GM18517 (cell line): Measurements from ENCODE around the gene LRRC28.

Experiments
- ATAC-seq: cut with Tn5 transposase; IDR thresholded peaks from one replicate; pipeline ENCODE4 v1.9.1; 2021; ENCODE audit warnings: mild to moderate bottlenecking, moderate library complexity; ENCODE audit not compliant: unreplicated experiment

LRRC28 gene

DNA sequence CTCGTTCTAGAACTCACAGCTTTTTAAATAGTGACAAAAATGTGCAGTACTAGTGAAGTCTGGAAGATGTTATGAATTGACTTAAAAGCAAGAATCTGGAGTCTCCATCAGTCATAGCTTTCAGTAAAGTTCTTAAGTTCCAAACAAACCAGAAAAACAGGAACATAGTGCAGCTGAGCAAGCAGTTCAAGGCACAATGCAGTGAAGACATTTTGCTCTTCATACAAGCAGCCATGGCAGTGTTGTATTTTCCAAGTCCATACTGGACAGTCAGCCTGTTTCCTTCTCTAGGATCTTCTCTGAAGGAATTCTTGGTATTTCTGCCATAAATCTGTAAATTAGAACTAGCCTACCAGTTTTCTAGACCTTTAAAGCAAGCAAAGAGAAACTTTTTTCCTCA, 90.5 kb downstream of the LRRC28 start:
- ATAC-seq: no peak

DNA sequence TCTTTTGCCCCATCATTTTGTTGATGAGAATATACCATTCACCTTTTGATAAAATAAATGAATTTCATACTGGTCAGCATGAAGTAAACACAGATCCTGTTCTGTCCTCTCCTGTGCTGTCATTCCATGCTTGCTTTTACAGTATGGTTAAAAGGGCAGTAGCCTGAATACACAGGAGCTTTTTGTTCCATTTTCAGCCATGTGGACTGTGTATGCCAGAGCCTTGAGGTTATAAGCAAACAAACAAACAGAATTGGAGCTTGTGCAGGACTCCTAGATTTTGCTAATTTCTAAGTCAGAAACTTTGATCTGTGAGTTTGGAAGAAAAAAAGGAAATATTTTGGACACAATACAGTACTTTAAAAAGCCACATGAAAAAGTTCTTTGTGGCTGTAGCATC, 91.9 kb downstream of the LRRC28 start:
- no peak for ATAC-seq

DNA sequence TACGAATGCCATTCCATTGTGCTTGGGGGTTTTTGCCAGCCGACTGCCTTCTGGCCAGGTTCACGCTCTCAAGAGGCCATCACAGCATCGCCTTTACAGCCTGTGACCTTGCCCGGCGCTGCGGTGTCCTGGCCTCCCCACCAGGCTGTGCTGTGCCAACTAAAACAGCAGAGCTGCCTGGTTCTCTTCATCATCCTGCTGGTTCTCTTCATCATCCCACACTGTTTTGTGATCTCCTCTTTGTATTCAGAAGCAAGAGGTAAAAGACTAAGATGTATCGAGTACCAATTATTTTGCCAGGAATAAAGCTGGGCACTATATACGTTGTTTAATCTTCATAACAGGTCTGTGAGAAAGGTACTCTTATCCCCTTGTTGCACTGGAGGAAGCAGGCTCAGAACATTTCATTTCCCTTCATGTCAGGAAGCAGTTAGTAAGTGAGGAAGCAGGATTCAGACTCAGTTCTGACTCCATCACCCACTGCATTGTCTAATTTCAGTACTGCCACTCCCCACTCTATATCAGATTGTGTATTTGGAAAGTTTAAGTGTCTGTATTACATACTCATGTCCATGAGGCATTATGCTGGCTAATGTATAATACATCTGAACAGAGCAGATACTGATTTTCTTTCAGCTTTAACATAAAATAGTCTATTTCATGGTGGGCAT, 92.7 kb downstream of the LRRC28 start:
- ATAC-seq: no peak

DNA sequence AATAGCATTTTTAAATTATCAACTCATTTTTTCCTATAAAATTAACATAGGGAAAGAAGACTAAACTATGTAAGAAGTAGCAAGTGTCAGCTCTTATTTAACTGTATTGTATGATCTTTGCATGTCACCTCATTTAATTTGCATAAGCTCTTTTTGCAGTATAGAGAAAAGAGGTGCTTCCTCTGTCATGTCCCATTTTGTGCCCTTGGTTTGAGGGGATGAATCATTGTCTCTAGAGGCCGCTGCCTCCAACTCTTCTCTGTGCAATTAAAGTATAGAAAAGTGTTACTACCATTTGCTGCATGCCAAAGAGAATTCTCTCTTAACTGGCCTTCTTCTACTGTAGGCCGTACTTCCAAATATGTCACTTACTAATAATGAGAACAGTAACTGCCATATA, 93.4 kb downstream of the LRRC28 start:
- no peak for ATAC-seq

DNA sequence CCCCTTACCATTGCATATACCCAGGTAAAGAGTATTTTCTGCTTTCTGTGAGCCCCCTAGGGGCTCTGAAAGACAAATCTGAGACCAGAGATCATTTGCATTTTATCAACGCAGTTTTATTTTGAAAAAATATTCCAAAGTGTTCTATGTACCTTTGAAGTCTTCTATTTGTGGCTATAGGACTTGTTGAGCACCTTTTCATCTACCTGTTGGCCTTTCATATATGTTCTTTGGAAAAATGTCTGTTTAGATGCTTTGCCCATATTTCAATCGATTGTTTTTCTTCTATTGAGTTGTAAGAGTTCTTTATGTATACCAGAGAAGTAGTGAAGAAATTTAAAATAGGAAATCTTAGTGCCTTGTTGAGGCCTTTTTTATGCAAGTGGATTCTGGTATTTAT, 94.0 kb downstream of the LRRC28 start:
- ATAC-seq: no peak

DNA sequence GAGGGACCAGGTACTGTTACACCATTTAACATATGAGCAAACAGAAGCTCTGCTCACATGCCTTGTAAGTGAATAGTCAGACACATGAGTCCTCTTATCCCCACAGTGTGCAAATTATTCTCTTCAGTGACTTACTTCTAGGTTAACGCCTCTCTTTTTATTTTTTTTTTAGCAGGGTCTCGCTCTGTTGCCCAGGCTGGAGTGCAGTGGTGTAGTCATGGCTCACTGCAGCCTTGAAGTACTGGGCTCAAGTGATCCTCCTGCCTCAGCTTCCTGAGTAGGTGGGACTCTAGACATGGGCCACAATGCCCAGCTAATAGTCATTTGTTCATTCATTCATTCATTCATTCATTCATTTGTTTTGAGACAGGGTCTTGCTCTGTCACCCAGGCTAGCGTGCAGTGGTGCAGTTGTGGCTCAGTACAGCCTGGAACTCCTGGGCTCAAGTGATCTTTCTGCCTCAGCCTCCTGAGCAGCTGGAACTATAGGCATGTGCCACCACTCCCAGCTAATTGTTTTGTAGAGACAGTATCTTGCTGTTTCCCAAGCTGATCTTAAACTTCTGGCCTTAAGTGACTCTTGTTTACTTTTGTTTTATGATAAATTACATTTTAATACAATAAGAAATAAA, 94.7 kb downstream of the LRRC28 start:
- ATAC-seq: no peak

DNA sequence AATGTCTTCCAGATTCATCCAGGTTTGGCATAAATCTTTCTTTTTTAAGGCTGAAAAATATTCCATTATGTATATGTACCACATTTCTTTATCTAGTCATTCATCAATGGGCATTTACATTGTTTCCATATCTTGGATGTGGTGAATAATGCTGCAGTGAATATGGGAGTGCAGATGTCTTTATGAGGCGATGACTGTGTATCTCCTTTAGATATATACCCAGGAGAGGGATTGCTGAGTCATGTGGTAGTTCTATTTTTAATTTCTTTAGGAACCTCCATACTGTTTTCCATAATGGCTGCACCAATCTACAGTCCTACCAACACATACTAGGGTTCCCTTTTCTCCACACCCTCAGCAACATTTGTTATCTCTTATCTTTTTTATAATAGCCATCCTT, 96.3 kb downstream of the LRRC28 start:
- ATAC-seq: no peak

DNA sequence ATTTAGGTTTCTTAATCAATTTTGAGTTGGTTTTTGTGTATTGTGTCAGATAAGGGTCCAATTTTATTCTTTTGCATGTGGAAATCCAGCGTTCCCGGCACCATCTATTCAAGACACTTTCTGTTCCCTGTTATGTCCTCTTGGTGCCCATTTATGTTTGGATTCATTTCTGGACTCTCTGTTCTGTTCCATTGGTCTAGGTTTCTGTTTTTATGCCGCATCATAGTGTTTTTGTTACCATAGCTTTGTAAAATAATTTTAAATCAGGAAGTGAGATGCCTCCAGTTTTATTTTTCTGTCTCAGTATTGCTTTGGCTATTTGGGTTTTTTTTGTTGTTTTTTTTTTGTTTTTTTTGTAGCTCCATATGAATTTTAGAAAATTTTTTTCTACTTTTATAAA, 97.1 kb downstream of the LRRC28 start:
- ATAC-seq: no peak

DNA sequence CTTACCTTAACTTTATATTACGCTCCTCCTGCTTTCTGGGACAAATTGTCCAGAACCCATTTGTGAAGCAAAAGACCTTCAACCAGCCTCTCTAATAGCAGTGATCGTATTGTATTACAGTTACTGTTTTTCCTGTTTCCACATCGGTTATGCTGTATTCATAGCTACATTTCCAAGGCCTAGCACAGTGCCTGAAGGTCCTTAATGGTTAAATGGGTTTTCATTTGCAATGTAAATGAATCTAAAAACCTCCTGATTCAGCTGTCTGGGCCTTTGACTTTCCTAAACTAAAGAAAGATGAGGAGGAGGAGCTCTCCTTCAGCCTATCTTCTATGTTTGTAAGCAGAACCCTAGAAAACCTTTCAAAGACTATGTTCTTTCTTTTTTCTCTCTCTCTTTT, 99.1 kb downstream of the LRRC28 start:
- no peak for ATAC-seq

DNA sequence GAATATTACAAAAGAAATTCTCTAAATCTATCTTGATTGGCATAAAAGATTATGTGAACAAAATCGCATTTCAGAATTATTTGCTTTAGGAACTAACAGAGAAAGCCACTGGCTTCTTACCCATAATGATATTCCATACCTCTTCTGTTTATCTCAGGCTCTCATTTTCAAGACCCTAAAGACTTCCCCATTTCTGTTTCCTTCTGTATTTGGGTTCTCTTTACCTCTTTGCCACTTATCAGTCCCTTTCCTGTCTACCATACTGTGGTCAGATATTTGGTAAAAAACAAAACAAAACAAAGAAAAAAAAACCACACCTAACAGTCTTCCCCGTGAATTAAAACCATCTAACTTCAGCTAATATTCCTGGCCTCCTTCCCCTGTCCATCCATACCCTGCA, 108.5 kb downstream of the LRRC28 start:
- ATAC-seq: no peak

DNA sequence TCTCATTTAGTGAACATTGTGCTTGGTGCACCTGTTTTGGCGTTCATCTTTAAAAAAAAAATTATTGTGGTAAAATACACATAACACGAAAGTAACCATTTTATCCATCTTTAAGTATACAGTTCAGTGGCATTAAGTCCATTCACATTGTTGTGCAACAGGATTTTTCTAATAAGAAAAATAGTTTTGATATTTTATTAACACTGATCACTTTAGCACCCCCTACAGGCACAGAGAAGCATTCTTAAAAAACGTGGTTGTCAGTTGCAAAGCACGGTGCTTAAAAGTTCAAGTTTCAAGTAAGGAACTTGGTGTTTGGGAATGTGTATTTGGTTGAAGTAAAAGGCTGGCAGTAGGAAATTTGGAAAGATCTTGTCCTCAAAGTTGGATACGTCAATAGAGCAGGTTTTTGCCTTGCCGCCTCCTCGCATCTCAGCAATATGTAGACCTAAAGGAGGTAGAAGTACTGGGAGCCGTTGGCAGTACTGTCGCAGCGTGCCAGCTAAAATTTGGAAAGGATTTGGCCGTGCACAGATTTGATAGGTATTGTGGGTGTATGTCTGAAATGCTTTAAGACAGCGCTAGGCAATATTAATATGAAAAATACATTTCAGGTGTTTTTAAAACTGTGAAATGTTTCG, 110.4 kb downstream of the LRRC28 start:
- no peak for ATAC-seq

DNA sequence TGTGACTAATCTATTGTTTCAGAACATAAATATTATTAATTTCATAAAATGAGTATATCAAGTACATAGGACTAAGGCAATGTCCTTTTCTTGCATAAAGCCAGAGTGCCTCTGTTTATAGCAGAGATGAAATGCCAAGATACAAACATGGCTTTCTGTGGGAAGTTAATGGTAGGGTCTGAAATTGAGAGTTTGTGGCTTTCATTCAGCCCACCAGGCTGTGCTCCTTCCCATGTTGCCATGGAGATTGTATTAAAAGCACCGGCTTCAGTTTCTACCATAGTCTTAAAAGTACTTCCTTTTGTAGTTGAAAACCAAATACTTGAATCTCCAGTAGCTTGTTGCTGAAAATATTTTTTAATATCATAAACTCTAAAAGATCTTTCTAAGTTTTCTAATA, 114.0 kb downstream of the LRRC28 start:
- peak; percentile 73 for ATAC-seq

DNA sequence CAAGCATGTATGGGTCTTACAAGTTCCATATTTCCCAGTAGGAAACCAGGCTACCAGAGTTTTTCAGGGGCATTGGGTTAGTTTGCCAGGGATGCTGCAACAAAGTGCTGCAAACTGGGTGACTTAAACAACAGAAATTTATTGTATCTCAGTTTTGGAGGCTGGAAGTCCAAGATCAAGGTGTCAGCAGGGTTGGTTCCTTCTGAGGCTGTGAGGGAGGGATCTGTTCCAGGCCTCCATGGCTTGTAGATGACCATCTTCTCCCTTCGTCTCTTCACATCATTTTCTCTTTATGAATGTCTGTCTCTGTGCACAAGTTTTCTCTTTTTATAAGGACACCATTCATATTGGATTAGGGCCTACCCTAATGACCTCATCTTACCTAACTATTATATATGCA, 114.7 kb downstream of the LRRC28 start:
- no peak for ATAC-seq

DNA sequence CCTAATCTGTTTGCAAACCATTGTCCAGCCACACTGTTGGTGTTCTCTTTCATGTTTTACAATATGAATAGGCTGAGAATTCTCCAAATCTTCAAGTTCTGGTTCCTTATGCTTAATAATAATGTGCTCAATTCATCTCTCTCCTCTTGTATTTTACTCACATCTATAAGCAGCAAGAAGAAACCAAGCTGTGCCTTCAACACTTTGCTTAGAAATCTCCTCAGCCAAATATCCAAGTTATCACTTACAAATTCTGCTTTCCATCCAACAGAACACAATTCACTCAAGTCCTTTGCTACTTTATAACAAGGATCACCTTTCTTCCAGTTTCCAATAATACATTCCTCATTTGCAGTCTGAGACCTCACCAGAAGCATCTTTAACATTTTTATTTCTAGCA, 117.5 kb downstream of the LRRC28 start:
- no peak for ATAC-seq

DNA sequence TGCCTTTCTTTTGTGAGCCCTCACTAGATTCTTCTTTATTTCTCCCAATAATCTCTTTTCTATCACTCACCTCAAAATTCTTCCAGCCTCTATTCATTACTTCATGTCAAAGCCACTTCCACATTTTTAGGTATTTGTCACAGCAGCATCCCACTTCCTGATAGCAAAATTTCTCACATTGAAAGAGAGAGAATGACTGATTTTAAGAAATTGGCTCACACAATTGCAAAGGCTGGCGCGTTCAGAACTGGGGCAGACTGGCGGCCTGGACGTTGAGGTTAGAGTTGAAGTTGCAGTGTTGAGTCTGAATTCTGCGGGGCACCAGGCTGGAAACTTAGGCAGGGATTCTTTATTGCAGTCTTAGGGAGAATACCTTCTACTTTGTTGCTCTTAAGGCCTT, 117.9 kb downstream of the LRRC28 start:
- no peak for ATAC-seq

DNA sequence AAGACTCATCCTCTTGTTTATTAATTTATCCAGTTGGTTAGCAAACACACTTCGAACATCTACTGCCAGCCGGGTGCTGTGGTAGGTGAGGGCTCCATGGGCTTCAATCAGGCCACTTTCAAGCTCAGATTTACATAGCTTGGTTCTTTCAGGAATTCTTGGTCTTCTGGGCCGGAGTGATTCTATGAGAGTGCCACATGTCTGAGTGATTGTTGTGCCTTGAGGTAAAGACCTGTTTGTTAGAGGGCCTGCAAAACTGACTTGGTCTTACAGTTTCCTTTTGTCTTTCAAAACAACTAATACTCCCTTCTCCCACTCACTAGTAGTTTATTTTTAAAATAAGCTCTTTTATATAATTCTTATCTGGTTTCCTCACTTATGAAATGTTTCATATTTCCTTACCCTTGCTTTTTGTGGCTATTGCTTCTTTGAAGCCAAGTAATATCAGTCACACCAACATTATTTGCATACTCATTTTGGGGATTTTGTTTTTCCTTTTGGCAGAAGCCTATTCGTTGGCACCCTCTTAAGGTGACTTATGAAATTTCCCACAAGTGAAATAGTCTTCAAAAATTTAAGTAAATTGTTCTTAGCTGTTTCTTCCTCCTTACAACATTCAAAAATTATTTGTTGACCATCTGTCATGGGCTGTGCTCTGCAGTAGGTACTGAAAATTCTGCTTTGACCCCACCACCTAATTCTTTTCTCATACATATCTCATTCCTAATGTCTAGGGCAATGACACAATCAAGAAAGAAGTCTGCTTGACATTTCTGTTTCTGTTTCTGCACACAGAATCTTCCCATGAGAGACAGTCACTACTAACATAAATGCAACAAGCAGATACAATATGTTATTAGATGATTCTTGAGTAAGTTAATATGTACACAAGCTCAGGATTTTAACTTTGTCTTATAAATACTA, 120.2 kb downstream of the LRRC28 start:
- ATAC-seq: peak; percentile 95

DNA sequence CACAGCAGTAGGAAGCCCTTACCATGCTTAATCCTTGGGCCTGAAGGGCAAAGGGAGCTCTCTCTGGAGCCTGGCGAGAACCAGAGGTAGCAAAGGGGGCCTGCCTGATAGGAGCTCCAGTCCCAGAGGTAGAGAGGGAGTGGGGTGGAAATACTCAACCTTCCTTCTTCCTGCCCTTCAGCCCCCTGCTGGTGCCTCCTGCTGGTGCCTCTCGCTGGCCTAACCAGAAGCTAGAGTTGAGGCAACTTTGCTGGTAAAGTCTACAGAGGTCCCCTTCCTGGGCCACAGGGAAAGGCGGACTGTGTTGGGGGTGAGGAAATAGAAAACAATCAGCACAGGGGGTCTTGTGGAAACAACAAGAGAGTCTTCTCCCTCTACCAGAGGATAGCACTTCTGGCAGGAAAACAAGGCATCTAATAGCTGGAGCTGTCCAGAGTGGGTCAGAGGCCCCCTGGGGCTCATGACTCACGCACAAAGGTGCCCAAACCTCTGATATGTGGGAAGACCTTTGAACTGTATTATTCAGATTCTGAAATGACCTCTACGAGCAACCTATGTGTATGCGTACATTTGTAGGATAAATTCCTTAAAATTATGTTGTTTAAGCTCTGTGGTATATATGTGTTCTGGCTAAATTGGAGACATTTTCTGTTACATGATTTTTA, 133.9 kb downstream of the LRRC28 start:
- ATAC-seq: no peak

DNA sequence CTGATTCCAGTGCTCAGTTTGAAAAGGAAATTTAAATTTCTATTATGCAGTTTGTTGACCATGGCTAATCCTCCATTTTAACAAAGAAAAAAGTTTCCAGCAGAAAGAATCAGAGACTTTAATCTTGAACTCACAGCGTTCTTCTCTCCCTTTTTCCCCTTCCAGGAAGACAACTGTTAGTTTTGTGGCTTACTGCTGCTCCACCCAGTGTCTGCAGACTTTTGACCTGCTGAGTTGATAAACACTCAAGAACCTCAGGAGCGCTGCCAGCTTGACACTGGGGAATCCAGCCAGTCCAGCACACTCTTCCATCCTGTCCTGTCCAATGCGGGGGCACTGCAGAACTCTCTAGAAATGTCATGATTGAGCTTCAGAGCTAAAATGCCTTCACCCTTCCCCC, 134.6 kb downstream of the LRRC28 start:
- ATAC-seq: no peak

DNA sequence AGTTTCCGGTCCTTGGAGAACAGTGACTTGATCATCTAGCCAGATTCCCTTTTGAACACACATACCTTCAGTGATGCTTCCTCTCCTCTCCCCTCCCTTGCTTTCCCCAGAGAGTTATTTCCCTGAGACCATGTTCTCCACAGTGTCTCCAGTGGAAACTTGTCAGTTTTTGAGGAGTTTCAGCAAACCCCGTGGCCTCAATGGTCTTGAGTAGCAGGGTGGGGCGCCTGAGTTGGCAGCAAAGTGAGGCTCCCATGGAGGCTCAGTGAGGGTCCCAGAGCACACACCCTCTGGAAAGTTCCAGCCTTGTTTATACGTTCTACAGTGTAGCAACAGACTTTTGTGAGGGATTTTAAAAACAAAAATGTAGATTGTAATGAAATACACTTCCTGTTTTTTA, 135.1 kb downstream of the LRRC28 start:
- no peak for ATAC-seq

DNA sequence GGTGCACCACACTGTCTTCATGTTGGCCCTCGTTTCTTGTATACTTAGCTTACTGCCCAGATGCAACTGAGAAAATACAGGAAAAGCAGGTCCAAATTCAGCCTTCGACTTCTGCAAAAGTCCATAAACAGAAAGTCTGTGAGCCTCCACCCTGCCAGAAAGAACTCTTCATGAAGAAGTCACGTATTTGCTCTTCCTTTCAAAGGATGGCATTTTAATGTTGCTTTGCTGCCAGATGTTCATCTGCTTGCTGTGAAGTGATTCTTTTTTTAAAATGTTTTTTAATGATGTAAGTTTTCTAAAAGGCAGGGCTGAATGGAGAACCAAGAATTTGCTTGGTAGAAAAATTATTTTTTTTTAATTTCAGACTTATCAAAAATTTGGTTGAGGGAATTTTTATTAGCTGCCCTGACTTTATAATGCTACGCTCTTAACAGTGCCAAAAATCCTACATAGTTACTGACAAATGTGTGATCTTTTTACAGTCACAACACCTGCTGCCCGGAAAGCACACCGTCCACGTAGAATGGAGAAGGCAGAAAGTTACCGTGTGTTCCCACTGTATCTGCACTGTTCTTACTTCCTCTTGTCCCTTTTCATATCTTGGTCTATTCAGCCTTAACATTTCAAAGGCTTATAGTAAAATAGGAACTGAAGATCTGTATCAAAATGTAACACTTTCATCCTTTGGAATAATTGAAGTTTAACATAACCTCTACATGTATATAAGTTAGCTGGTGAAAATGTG, 136.3 kb downstream of the LRRC28 start:
- no peak for ATAC-seq
